HG03139 (cell line): ENCODE data around the gene CBX5.
"Not testable (repeated sequence)": the region's sequence is repeated elsewhere in the genome, so short reads cannot be mapped to it uniquely, and the experiment has no call there.

Experiments used
- ATAC-seq: cut with Tn5 transposase; IDR thresholded peaks from one replicate; pipeline ENCODE4 v1.9.1; 2021; ENCODE audit not compliant: unreplicated experiment

The CBX5 gene

GRCh38 chr12:54270345-54270744 lies 9.6 kb downstream of the CBX5 start:
- no peak for ATAC-seq

- ATAC-seq: no peak
Observed at GRCh38 chr12:54266852-54267251, 13.1 kb downstream of the CBX5 start.

- no peak for ATAC-seq
Observed at GRCh38 chr12:54265364-54265812, 14.5 kb downstream of the CBX5 start.

- ATAC-seq: no peak
Observed at GRCh38 chr12:54262403-54262925, 17.5 kb downstream of the CBX5 start.

GRCh38 chr12:54261815-54262402 lies 18.0 kb downstream of the CBX5 start:
- no peak for ATAC-seq

GRCh38 chr12:54259194-54260011 lies 20.5 kb downstream of the CBX5 start:
- ATAC-seq: peak; percentile 80

GRCh38 chr12:54258201-54258681 lies 21.7 kb downstream of the CBX5 start:
- ATAC-seq: no peak

- ATAC-seq: no peak
Observed at GRCh38 chr12:54257332-54257731, 22.6 kb downstream of the CBX5 start.

GRCh38 chr12:54253240-54253639 lies 26.7 kb downstream of the CBX5 start:
- ATAC-seq: no peak

- ATAC-seq: no peak
Observed at GRCh38 chr12:54251667-54252284, 28.1 kb downstream of the CBX5 start.

GRCh38 chr12:54249489-54249888 lies 30.4 kb downstream of the CBX5 start:
- no peak for ATAC-seq

GRCh38 chr12:54246011-54246641 lies 33.8 kb downstream of the CBX5 start:
- no peak for ATAC-seq

GRCh38 chr12:54240971-54241588 lies 38.8 kb downstream of the CBX5 start:
- no peak for ATAC-seq

- ATAC-seq: no peak
Observed at GRCh38 chr12:54240129-54240528, 39.8 kb downstream of the CBX5 start.

- ATAC-seq: no peak
Observed at GRCh38 chr12:54239620-54240019, 40.3 kb downstream of the CBX5 start.

- no peak for ATAC-seq
Observed at GRCh38 chr12:54238531-54238930, 41.4 kb downstream of the CBX5 start.

- ATAC-seq: no peak
Observed at GRCh38 chr12:54232790-54233189, 47.1 kb downstream of the CBX5 start.

GRCh38 chr12:54231269-54231668 lies 48.7 kb downstream of the CBX5 start:
- not testable (repeated sequence) for ATAC-seq

- no peak for ATAC-seq
Observed at GRCh38 chr12:54230555-54230954, 49.4 kb downstream of the CBX5 start.

GRCh38 chr12:54229624-54230212 lies 50.2 kb downstream of the CBX5 start:
- no peak for ATAC-seq
